Measurements from ENCODE around the gene CHADL.
"Not testable (repeated sequence)": the region's sequence is repeated elsewhere in the genome, so short reads cannot be mapped to it uniquely, and the experiment has no call there.

The CHADL gene

GRCh38 chr22:41240377-41241132 is at the start of gene CHADL:
TSS of gene CHADL (minus strand) at chr22:41240931. CDS start at chr22:41240881, 50 bp downstream.
- no peak for DNase-seq

GRCh38 chr22:41289671-41290070 is 48.9 kb upstream of the CHADL start:
- DNase-seq: no peak

DNA sequence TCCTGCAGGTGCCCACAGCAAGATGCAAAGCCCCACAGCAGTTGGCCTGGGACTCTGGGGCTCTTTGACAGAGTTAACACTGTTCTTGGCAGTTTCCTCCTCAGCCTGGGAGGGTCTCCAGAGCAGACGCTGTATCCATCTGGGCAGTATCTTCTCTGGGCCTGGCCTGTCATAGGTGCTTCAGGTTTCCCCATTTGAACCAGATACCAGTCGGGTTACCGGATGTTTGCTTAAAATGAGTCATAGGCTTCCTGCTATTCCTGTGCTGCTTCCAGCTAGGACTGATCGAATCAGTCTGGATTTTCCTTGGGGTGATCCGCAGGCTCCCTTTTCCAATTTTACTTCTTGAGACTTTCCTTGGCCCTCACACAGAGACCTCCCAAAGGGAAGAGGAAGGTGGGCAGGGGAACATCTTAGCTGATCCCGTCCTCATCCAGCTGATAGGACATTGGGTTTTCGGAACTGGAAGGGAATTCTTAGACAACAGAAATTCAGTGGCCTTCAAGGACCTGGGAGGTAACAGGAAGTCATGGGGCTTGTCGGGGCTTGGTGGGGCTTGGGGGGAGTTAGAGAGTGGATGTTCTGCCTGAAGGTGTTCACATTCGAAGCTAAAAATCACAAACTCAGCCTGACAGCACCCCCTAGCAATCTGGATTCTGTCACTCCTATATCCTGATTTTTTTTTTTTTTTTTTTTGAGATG is 47.7 kb upstream of the CHADL start:
- DNase-seq: no peak

GRCh38 chr22:41286639-41287091 is 45.9 kb upstream of the CHADL start:
- DNase-seq: peak; percentile 45

- DNase-seq: peak; percentile 99
These were observed 45.3 kb upstream of the CHADL start, which contains the start of gene RANGAP1 for GRCh38 chr22:41285820-41286638. TSS of gene RANGAP1 (minus strand) at chr22:41286187. CDS start at chr22:41281044, 5,143 bp downstream.

DNA sequence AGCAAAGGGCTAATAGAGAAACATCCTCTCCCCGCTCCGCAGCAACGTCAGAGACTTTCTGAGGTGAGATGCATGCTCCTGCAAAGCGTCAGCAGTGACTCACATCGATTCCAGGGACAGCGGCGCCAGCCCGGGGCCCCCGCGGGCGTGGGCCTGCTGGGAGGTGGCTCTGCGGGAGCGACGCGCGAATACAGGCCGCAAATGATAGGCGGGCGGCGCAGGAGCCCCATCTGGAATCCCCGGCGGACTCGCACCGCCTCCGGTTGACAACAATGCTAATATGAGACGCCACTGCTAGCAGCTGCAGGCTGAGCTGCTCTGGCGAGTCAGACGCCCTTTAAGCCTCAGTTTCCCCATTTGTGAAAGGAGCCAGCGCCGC is 44.7 kb upstream of the CHADL start:
- peak; percentile 13 for DNase-seq

DNA sequence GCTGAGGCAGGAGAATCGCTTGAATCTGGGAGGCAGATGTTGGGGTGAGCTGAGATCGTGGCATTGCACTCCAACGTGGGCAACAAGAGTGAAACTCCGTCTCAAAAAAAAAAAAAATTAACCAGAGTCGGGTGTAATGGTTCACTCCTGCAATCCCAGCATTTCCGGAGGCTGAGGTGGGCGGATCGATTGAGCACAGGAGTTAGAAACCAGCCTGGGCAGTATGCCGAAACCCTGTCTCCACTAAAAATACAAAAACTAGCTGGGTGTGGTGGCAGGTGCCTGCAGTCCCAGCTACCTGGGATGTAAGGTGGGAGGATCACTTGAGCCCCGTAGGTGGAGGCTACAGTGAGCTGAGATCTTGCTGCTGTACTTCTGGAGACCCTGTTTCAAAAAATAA is 43.7 kb upstream of the CHADL start:
- no peak for DNase-seq

GRCh38 chr22:41280854-41281253 is 40.1 kb upstream of the CHADL start:
- DNase-seq: no peak

DNA sequence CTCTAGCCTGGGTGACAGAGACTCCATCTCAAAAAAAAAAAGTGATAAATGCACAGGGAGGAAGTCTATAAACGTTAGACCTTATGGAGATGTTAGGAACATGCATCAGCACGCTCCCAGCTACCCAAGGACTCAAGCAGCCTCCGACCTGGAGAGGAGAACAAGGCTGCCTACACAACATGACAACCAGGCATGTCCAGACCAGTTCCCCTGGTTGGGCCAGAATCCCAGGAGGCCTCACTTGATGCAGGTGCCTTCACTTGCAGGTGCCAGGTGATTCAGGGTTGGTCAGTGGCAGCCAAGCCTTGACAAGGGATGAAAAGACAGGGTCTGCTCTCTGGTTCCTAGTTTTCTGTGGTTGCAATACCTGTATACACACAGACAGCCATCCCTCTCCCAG is 39.3 kb upstream of the CHADL start:
- DNase-seq: no peak

GRCh38 chr22:41274856-41275255 is 34.1 kb upstream of the CHADL start:
- DNase-seq: no peak

GRCh38 chr22:41273128-41273527 is 32.4 kb upstream of the CHADL start:
- DNase-seq: no peak

GRCh38 chr22:41271787-41272186 is 31.1 kb upstream of the CHADL start:
- no peak for DNase-seq

GRCh38 chr22:41267958-41268357 is 27.2 kb upstream of the CHADL start:
- no peak for DNase-seq

DNA sequence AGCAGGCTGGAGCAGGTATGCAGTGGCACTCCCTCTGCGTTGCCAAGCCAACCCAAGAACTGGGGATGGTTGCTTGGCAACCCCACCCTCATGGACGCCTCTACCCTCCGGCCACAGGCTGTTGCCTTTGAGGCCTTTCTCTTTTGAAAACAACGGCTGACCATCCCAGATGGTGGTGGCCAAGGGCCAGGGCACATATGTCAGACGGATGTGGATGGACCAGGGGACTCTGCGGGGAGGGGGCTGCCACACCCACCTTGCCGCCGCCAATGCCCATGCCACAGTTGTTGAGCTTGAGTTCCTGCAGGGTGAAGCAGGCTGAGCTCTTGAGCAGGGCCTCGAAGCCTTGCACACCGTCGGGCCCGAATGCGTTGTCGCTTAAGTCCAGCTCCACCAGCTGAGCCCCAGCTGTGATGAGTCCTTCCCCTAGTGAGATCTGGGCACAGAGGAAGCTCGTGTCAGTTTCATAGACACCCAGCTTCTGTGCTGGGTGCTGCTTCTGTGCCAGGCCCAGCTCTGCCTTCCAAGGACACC is 23.7 kb upstream of the CHADL start:
- DNase-seq: no peak

DNA sequence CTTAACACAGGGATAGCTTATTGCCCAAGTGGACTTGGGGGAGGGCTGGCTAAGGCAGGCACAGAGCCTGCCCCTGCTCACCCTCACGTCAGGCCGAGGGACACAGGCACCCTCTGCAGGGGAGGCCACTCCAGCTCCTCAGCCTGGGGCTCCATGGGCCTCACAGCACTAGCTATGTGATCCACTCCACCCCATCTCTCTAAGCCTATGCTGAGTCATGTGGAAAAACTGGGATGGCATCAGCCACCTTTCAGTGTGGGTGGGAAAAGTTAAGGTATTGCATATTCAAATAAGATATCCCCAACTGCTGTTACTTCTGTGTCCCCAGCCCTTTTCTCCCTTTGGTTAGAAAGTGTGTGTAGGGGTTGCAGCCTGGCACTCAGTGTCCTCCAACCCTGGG is 23.0 kb upstream of the CHADL start:
- DNase-seq: no peak

DNA sequence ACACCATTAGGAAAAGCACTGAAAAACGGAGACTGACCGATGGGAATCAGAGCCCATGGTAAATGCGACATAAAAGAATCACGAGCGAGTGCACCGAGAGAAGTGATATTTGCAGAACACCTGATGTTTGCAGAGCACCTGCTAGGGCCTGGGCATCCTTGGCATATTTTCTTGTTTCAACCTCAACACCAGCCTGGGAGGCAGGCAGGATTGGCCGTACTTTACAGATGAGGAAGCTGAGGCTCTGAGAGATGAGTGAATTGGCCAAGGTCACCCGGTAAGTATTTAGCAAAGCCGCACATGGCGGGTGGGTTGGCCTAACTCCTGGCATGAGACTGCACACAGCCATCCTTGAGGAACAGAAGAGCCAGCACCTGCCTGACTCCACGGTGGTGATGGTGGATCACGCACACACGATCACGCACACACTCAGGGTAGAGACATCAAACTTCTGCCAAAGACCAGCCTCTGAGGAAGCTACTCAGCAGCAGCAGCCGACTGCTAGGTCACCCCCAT is 21.6 kb upstream of the CHADL start:
- no peak for DNase-seq

- no peak for DNase-seq
These were observed 21.0 kb upstream of the CHADL start for GRCh38 chr22:41261541-41262249.

- no peak for DNase-seq
These were observed 20.1 kb upstream of the CHADL start for GRCh38 chr22:41260871-41261270.

GRCh38 chr22:41259756-41260155 is 19.0 kb upstream of the CHADL start:
- not testable (repeated sequence) for DNase-seq

DNA sequence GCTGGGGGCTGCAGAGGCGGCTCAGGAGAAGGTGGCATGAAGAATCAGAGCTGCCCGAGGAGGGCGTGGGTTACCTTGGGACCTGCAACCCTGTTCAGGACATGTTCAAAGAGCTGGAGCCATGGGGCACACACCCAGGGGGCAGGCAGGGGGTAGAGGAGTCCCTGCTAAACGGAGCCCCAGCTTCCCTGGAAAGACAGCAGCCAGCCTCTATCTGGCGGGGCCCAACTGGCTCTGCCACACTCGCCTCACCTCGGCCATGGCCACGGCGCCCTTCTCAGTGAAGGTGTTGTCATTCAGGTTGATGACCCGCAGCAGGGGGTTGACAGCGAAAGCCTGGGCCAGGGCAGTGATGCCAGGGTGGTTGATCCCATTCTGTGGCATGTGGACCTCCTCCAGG is 17.0 kb upstream of the CHADL start:
- DNase-seq: no peak

DNA sequence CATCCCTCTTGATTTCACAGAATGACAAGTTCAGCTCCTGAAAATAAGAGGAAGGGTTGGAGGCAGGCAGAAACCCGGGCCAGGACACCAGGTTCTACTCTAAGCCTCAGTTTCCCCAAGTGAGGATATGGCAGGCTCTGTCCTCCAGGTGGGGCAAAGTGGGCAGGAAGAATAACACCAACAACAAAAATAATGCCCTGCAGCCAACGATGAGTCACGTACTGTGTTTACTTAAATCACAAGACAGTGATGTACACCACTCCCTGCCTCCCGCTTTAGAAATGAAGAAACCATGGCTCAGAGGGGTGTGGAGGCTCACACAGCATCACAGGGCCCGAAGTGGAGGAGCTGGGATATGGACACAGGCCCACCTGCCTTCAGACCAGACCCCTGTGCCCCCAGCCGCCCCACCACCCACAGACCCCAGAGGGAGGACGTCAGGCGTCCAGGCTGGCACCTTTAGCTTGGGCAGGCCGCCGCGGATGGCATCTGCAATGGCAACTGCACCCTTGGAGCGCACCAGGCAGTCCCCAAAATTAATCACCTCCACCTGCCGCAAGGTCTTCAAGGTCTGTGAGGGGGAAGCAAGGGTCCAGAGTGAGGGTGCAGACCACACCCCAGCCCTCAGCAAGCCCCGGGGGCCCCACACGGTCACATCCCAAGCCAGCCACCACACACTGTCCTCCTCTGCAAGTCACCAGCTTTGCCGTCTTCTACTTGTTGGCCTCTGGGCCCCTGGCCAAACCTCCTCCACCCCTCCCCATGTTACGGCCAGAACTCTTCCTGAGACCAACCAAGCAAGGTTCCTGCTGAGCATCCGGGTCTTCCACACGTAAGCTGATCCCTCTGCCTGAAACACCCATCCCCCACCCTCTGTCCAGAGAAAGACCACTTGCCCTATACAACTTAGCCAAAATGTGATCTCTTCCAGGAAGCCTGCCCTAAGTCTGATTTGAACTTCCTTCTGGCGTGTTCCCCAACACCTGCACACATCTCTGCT is 15.8 kb upstream of the CHADL start:
- DNase-seq: no peak
